ENCODE measurements around the gene NMRAL1. TPM values are rescaled to one million over a fixed set of nuclear protein-coding genes. Genes with fewer than 3 reads are reported as not detected.

NMRAL1 gene
- polyA plus RNA-seq, 1 donor from 2014 or later = 6.3 TPM

- H3F3A ChIP-seq (ENCODE audit: insufficient read depth, low read length, poor library complexity, severe bottlenecking) = no peaks in the 10 kb centered on the region
- H2AFZ ChIP-seq (ENCODE audit: low read depth, low read length) = no peak overlapping the region
- H4K20me1 ChIP-seq (ENCODE audit: insufficient read depth) = no peaks in the 10 kb centered on the region
- H3K36me3 ChIP-seq (ENCODE audit: insufficient read depth, low read length) = peaks cover 4% of the 10 kb centered on the region
- H3K4me3 ChIP-seq (ENCODE audit: low read length) = no peak overlapping the region
- no peaks in the 10 kb centered on the region for H3K27me3 ChIP-seq (ENCODE audit: insufficient read depth, low read depth, low read length)
- no peaks in the 10 kb centered on the region for H3K9me2 ChIP-seq (ENCODE audit: insufficient read depth, low read length)
- no peaks in the 10 kb centered on the region for H3K79me2 ChIP-seq (replicated peaks; ENCODE audit: insufficient read depth, low read length)
- H3K27ac ChIP-seq (ENCODE audit: low read length) = no peak overlapping the region
- H3K9me3 ChIP-seq (ENCODE audit: low read length) = no peaks in the 10 kb centered on the region
- no peak overlapping the region for H3K9ac ChIP-seq (ENCODE audit: low read length)
- no peak overlapping the region for H3K4me2 ChIP-seq (ENCODE audit: low read length)
- TF ChIP-seq EZH2 (IDR thresholded peaks at IDR 0.05; ENCODE audit: borderline replicate concordance, insufficient read depth, low read length, poor library complexity, severe bottlenecking) = no peak
- TF ChIP-seq POLR2AphosphoS5 (IDR thresholded peaks at IDR 0.05) = no peak
- TF ChIP-seq, protein P1, sequence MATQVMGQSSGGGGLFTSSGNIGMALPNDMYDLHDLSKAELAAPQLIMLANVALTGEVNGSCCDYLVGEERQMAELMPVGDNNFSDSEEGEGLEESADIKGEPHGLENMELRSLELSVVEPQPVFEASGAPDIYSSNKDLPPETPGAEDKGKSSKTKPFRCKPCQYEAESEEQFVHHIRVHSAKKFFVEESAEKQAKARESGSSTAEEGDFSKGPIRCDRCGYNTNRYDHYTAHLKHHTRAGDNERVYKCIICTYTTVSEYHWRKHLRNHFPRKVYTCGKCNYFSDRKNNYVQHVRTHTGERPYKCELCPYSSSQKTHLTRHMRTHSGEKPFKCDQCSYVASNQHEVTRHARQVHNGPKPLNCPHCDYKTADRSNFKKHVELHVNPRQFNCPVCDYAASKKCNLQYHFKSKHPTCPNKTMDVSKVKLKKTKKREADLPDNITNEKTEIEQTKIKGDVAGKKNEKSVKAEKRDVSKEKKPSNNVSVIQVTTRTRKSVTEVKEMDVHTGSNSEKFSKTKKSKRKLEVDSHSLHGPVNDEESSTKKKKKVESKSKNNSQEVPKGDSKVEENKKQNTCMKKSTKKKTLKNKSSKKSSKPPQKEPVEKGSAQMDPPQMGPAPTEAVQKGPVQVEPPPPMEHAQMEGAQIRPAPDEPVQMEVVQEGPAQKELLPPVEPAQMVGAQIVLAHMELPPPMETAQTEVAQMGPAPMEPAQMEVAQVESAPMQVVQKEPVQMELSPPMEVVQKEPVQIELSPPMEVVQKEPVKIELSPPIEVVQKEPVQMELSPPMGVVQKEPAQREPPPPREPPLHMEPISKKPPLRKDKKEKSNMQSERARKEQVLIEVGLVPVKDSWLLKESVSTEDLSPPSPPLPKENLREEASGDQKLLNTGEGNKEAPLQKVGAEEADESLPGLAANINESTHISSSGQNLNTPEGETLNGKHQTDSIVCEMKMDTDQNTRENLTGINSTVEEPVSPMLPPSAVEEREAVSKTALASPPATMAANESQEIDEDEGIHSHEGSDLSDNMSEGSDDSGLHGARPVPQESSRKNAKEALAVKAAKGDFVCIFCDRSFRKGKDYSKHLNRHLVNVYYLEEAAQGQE (IDR thresholded peaks at IDR 0.05; ENCODE audit: borderline replicate concordance) = no peak
These were observed 14.1 kb upstream of the NMRAL1 start for GRCh38 chr16:4488499-4488967.

DNA sequence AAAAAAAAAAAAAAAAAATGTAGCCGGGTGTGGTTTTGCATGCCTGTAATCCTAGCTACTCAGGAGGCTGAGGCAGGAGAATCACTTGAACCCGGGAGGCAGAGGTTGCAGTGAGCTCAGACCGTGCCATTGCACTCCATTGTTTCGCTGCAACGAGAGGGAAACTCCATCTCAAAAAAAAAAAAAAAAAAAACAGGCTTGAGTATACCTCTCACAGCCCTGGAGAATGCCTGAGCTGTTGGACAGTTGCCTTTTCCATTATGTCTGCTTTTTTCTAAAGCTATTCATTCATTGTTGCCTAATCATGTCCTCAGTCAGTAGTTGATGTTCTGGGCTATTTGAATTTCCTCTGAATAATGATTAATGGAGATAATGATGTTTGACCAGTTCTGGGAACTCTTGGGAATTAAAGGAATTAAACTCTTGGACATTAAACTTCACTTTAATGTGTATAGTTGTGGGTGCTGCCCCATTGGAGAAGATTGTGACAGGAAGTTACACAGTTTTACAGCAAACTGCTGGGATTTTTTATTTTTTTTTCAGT lies 13.6 kb upstream of the NMRAL1 start:
- TF ChIP-seq SMC3 (conservative IDR thresholded peaks at IDR 0.05; ENCODE audit: poor library complexity) (no peak), EP300 (conservative IDR thresholded peaks at IDR 0.05; ENCODE audit: poor library complexity, severe bottlenecking) (no peak), POLR2AphosphoS5 (IDR thresholded peaks at IDR 0.05) (no peak), RAD21 (conservative IDR thresholded peaks at IDR 0.05) (no peak), EZH2 (IDR thresholded peaks at IDR 0.05; ENCODE audit: borderline replicate concordance, insufficient read depth, low read length, poor library complexity, severe bottlenecking) (no peak), TAF1 (IDR thresholded peaks at IDR 0.05; ENCODE audit: low read depth) (no peak), MXI1 (conservative IDR thresholded peaks at IDR 0.05; ENCODE audit: poor library complexity, severe bottlenecking) (no peak)
- TF ChIP-seq, protein P2, sequence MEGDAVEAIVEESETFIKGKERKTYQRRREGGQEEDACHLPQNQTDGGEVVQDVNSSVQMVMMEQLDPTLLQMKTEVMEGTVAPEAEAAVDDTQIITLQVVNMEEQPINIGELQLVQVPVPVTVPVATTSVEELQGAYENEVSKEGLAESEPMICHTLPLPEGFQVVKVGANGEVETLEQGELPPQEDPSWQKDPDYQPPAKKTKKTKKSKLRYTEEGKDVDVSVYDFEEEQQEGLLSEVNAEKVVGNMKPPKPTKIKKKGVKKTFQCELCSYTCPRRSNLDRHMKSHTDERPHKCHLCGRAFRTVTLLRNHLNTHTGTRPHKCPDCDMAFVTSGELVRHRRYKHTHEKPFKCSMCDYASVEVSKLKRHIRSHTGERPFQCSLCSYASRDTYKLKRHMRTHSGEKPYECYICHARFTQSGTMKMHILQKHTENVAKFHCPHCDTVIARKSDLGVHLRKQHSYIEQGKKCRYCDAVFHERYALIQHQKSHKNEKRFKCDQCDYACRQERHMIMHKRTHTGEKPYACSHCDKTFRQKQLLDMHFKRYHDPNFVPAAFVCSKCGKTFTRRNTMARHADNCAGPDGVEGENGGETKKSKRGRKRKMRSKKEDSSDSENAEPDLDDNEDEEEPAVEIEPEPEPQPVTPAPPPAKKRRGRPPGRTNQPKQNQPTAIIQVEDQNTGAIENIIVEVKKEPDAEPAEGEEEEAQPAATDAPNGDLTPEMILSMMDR (IDR thresholded peaks at IDR 0.05; ENCODE audit: poor library complexity, severe bottlenecking) = no peak
- TF ChIP-seq, protein P1 (IDR thresholded peaks at IDR 0.05; ENCODE audit: borderline replicate concordance) = no peak
- H3K27ac ChIP-seq (ENCODE audit: low read length) = no peak overlapping the region

More for the DNA sequence above, 13.6 kb upstream of the NMRAL1 start:
- Histone ChIP-seq H4K20me1 (ENCODE audit: insufficient read depth) (no peaks in the 10 kb centered on the region), H3K36me3 (ENCODE audit: insufficient read depth, low read length) (peaks cover 4% of the 10 kb centered on the region), H3F3A (ENCODE audit: insufficient read depth, low read length, poor library complexity, severe bottlenecking) (no peaks in the 10 kb centered on the region), H3K4me2 (ENCODE audit: low read length) (no peak overlapping the region), H3K9me2 (ENCODE audit: insufficient read depth, low read length) (no peaks in the 10 kb centered on the region), H3K4me3 (ENCODE audit: low read length) (no peak overlapping the region), H2AFZ (ENCODE audit: low read depth, low read length) (no peak overlapping the region), H3K9ac (ENCODE audit: low read length) (no peak overlapping the region), H3K79me2 (replicated peaks; ENCODE audit: insufficient read depth, low read length) (no peaks in the 10 kb centered on the region), H3K27me3 (ENCODE audit: insufficient read depth, low read depth, low read length) (no peaks in the 10 kb centered on the region), H3K9me3 (ENCODE audit: low read length) (no peaks in the 10 kb centered on the region)
